GM23248 (cell line): ENCODE measurements around the gene PTDSS2.

Experiments used
- EZH2 ChIP-seq: fragments of 200-600 bp; sonication (generic); IDR thresholded peaks from 2 replicates; pipeline ENCODE4 v1.6.1; 2018; ENCODE audit warnings: antibody characterized with exemption, mild to moderate bottlenecking; ENCODE audit not compliant: insufficient read depth, poor library complexity, severe bottlenecking
- EZH2phosphoT487 ChIP-seq: fragments of 200-600 bp; sonication (generic); IDR thresholded peaks from 2 replicates; pipeline ENCODE4 v1.6.1; 2018; ENCODE audit warnings: antibody characterized with exemption, moderate library complexity, mild to moderate bottlenecking, low read depth; ENCODE audit not compliant: insufficient read depth

DNA sequence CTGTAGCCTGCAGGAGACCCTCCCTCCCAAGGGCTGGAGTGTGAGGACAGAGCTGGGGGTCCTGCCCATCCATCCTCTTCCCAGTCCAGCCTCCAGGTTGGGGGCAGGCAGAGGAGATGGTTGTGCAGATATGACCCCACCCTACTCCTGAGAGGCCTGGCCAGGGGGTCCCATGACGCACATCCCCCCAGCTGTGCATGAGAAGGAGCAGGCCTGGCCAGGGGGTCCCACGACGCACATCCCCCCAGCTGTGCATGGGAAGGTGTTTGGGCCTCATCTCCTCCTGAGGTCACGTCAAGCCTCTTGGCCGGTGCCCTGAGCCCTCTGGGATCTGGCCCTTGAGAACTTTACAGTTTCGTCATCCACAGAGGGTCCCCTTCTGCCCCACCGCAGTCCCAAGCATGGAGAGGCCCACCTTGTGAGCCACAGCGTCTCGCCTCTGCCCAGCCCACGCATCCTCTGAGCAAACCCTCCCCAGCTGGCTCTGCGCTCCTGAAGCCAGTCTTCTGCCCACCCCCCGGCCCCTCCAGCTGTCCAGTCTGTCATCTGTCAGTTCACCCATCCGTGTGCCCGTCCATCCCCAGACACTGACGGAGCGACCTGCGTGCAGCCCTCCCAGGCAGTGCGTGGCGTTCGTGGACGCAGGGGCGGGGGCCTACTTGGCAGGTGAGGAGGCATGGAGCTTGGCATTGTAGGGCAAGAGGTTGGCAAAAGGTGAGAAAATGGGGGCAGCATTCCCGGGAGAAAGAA lies 10.6 kb upstream of the PTDSS2 start:
- no peak for TF ChIP-seq EZH2
- no peak for TF ChIP-seq EZH2phosphoT487
